CD4-positive, CD25-positive, alpha-beta regulatory T cell (primary cell): ENCODE measurements around the gene B2M. TPM values are rescaled to one million over a fixed set of nuclear protein-coding genes. Genes with fewer than 3 reads are reported as not detected.

Source experiments
- ATAC-seq, 2 donors: fragments of 150-1000 bp; cut with Tn5 transposase; one replicate each; pipeline ENCODE4 v1.10.0; 2021; ENCODE audit warnings: low read depth in 2 of 2, moderate number of reproducible peaks in 2 of 2, moderate library complexity in 1 of 2
- DNase-seq, 3 donors: peaks; one replicate each; pipeline versions ENCODE4 v3.0.0 to v3.0.0-alpha.2; 2012 to 2022; ENCODE audit warnings: mixed read lengths in 1 of 3
- H3K27ac ChIP-seq: one replicate; pipeline ENCODE4 v1.7.0; 2013; ENCODE audit warnings: mild to moderate bottlenecking, low read length; ENCODE audit not compliant: insufficient read depth, poor library complexity, severe bottlenecking
- H3K27me3 ChIP-seq: one replicate; pipeline ENCODE4 v1.7.0; 2013; ENCODE audit warnings: low read length; ENCODE audit not compliant: control insufficient read depth, insufficient read depth
- H3K36me3 ChIP-seq: one replicate; pipeline ENCODE4 v1.7.0; 2013; ENCODE audit warnings: mild to moderate bottlenecking, low read length, moderate library complexity; ENCODE audit not compliant: control insufficient read depth, insufficient read depth
- H3K4me1 ChIP-seq: 2 replicates; pipeline ENCODE4 v1.7.0; 2013; ENCODE audit warnings: mild to moderate bottlenecking, low read length; ENCODE audit not compliant: insufficient read depth, control insufficient read depth, poor library complexity, severe bottlenecking
- H3K4me3 ChIP-seq: one replicate; pipeline ENCODE4 v1.7.0; 2013; ENCODE audit warnings: low read depth, mild to moderate bottlenecking, low read length, moderate library complexity
- H3K9me3 ChIP-seq, 2 experiments: 1 replicate in 1 of 2; 2 replicates in 1 of 2; pipeline ENCODE4 v1.7.0; 2013; ENCODE audit warnings: low read length in 2 of 2, mild to moderate bottlenecking in 1 of 2, moderate library complexity in 1 of 2; ENCODE audit not compliant: control insufficient read depth in 2 of 2
- H3K27ac Mint-ChIP-seq, 3 donors: one replicate each; pipeline ENCODE4 v1.8.0; 2020 to 2022; ENCODE audit warnings: mild to moderate bottlenecking in 3 of 3, mixed read lengths in 3 of 3, moderate library complexity in 2 of 3
- H3K27me3 Mint-ChIP-seq: one replicate; pipeline ENCODE4 v1.8.0; 2022; ENCODE audit warnings: mild to moderate bottlenecking, mixed read lengths
- H3K36me3 Mint-ChIP-seq: one replicate; pipeline ENCODE4 v1.8.0; 2020; ENCODE audit warnings: mixed read lengths
- H3K4me1 Mint-ChIP-seq, 4 donors: one replicate each; pipeline ENCODE4 v1.8.0; 2020 to 2022; ENCODE audit warnings: mixed read lengths in 4 of 4, mild to moderate bottlenecking in 1 of 4
- H3K4me3 Mint-ChIP-seq, 4 donors: one replicate each; pipeline ENCODE4 v1.8.0; 2020 to 2022; ENCODE audit warnings: mild to moderate bottlenecking in 4 of 4, mixed read lengths in 4 of 4, moderate library complexity in 3 of 4
- H3K9me3 Mint-ChIP-seq, 7 donors: one replicate each; pipeline ENCODE4 v1.8.0; 2020 to 2022; ENCODE audit warnings: mixed read lengths in 7 of 7, mild to moderate bottlenecking in 3 of 7, moderate library complexity in 2 of 7
- polyA plus RNA-seq, 4 donors: library from polyadenylated mRNA; unstranded; fragments of 300-500 nt; fragmentation: Illumina TruSeq; gene quantifications; one replicate each; pipeline ENCODE4 v1.2.3, GENCODE V29; 2021
- total RNA-seq: library from RNA; stranded (reverse); gene quantifications from one replicate; pipeline ENCODE4 v1.2.3, GENCODE V29; 2022

B2M gene
- total and polyA plus RNA-seq, 5 donors from 2014 or later = 7,793 to 53,417 (median 41,720) TPM

GRCh38 chr15:44705986-44706385, 5.3 kb upstream of the B2M start:
- Mint-ChIP-seq H3K27me3 (peaks cover 5% of the 10 kb centered on the region), H3K27ac (no peak overlapping the region), H3K9me3 (peaks cover 0 to 17% (median 4%) of the 10 kb centered on the region in 7 donors), H3K36me3 (peaks cover 27% of the 10 kb centered on the region), H3K4me1 (peaks cover 11 to 46% (median 33%) of the 10 kb centered on the region in 4 donors), H3K4me3 (no peak overlapping the region)
- Histone ChIP-seq H3K27ac (no peak overlapping the region), H3K36me3 (no peaks in the 10 kb centered on the region), H3K27me3 (no peaks in the 10 kb centered on the region), H3K4me1 (peaks cover 24% of the 10 kb centered on the region), H3K9me3 (peaks cover 0 to 7% of the 10 kb centered on the region in 2 experiments), H3K4me3 (no peak overlapping the region)
- ATAC-seq (no peak), DNase-seq (no peak)

DNA sequence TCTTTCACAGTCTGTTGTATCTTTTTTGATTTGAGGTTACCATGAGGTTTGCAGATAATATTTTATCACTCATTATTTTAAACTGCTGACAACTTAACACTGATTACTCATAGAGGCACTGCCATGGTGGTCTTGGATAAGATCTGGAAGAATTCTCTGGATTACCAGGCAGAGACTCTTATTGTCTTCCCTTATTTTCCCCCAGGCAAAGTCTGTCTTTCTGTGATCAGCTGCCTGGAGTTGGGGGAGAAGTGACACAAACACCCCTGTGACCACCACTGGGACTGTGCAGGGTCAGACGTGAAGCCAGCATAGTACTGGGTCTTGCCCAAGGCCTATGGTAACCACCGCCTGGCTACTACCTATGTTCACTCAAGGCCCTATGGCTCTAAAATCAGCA, 4.9 kb upstream of the B2M start:
- Mint-ChIP-seq H3K27ac (no peak overlapping the region), H3K9me3 (peaks cover 0 to 15% (median 4%) of the 10 kb centered on the region in 7 donors), H3K27me3 (peaks cover 10% of the 10 kb centered on the region), H3K36me3 (peaks cover 29% of the 10 kb centered on the region), H3K4me1 (peaks cover 9 to 45% (median 34%) of the 10 kb centered on the region in 4 donors), H3K4me3 (no peak overlapping the region)
- no peak for ATAC-seq
- no peak overlapping the region for H3K27ac ChIP-seq
- H3K36me3 ChIP-seq = no peaks in the 10 kb centered on the region
- DNase-seq = no peak
- no peaks in the 10 kb centered on the region for H3K27me3 ChIP-seq
- peaks cover 0 to 7% of the 10 kb centered on the region in 2 experiments for H3K9me3 ChIP-seq
- H3K4me3 ChIP-seq = no peak overlapping the region
- H3K4me1 ChIP-seq = peaks cover 24% of the 10 kb centered on the region

DNA sequence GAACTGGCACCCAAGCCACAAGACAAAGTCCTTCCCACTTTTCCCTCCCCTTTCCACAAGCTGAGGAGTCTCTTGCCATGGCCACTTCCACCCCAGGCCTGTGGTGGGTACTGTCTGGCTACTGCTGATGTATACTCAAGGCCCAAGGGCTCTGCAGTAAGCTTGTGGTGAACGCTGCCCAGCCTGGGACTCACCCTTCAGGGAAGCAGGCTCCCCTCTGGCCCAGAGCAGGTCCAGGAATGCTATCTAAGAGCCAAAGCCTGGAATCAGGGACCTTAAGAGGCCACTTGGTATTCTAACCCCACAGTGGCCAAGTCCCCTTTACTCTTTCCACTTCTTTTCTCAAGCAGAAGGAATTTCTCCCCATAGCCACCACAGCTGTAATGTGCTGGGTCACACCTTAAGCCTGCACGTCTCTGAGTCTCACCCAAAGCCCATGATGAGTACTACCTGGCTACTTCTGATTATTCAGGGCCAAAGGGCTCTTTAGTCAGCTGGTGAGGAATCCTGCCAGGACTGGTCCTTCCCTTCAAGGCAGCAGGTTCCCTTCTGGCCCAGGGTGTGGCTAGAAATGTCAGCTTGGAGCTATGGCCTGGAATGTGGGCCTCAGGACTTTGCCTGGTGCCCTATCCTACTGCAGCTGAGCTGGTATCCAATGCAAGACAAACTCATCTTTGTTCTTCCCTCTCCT, 4.2 kb upstream of the B2M start:
- Histone ChIP-seq H3K27me3 (no peaks in the 10 kb centered on the region), H3K9me3 (peaks cover 0 to 7% of the 10 kb centered on the region in 2 experiments), H3K4me1 (peaks cover 24% of the 10 kb centered on the region), H3K36me3 (peaks cover 3% of the 10 kb centered on the region), H3K4me3 (no peak overlapping the region), H3K27ac (no peak overlapping the region)
- no peak for ATAC-seq
- H3K9me3 Mint-ChIP-seq = peaks cover 0 to 11% (median 4%) of the 10 kb centered on the region in 7 donors
- peaks cover 9 to 42% (median 34%) of the 10 kb centered on the region in 4 donors for H3K4me1 Mint-ChIP-seq
- DNase-seq = no peak
- H3K27ac Mint-ChIP-seq = peak overlapping the region in 1 of 3 donors; percentile 62
- peaks cover 32% of the 10 kb centered on the region for H3K36me3 Mint-ChIP-seq
- peak overlapping the region in 2 of 4 donors; percentile 4 to 6 for H3K4me3 Mint-ChIP-seq
- peaks cover 11% of the 10 kb centered on the region for H3K27me3 Mint-ChIP-seq

DNA sequence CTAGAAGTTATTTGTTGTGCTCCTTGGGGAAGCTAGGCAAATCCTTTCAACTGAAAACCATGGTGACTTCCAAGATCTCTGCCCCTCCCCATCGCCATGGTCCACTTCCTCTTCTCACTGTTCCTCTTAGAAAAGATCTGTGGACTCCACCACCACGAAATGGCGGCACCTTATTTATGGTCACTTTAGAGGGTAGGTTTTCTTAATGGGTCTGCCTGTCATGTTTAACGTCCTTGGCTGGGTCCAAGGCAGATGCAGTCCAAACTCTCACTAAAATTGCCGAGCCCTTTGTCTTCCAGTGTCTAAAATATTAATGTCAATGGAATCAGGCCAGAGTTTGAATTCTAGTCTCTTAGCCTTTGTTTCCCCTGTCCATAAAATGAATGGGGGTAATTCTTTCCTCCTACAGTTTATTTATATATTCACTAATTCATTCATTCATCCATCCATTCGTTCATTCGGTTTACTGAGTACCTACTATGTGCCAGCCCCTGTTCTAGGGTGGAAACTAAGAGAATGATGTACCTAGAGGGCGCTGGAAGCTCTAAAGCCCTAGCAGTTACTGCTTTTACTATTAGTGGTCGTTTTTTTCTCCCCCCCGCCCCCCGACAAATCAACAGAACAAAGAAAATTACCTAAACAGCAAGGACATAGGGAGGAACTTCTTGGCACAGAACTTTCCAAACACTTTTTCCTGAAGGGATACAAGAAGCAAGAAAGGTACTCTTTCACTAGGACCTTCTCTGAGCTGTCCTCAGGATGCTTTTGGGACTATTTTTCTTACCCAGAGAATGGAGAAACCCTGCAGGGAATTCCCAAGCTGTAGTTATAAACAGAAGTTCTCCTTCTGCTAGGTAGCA, 851 bp upstream of the B2M start:
- Mint-ChIP-seq H3K27ac (peak overlapping the region; percentile 99 to 100 (median 100)), H3K9me3 (peaks cover 0 to 11% (median 0%) of the 10 kb centered on the region in 7 donors), H3K4me3 (peak overlapping the region; percentile 98 to 100 (median 99)), H3K36me3 (peaks cover 50% of the 10 kb centered on the region), H3K27me3 (peaks cover 11% of the 10 kb centered on the region), H3K4me1 (peaks cover 7 to 49% (median 38%) of the 10 kb centered on the region in 4 donors)
- DNase-seq (peak in 2 of 3 donors; percentile 55 to 86), ATAC-seq (peak in 1 of 2 donors; percentile 13)
- peak overlapping the region; percentile 100 for H3K4me3 ChIP-seq
- no peaks in the 10 kb centered on the region for H3K27me3 ChIP-seq
- H3K36me3 ChIP-seq = peaks cover 37% of the 10 kb centered on the region
- no peaks in the 10 kb centered on the region for H3K9me3 ChIP-seq
- H3K27ac ChIP-seq = peak overlapping the region; percentile 100
- H3K4me1 ChIP-seq = peaks cover 44% of the 10 kb centered on the region

DNA sequence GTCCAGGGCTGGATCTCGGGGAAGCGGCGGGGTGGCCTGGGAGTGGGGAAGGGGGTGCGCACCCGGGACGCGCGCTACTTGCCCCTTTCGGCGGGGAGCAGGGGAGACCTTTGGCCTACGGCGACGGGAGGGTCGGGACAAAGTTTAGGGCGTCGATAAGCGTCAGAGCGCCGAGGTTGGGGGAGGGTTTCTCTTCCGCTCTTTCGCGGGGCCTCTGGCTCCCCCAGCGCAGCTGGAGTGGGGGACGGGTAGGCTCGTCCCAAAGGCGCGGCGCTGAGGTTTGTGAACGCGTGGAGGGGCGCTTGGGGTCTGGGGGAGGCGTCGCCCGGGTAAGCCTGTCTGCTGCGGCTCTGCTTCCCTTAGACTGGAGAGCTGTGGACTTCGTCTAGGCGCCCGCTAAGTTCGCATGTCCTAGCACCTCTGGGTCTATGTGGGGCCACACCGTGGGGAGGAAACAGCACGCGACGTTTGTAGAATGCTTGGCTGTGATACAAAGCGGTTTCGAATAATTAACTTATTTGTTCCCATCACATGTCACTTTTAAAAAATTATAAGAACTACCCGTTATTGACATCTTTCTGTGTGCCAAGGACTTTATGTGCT, 527 bp downstream of the B2M start:
- Histone ChIP-seq H3K4me3 (peak overlapping the region; percentile 100), H3K27ac (peak overlapping the region; percentile 100), H3K9me3 (no peaks in the 10 kb centered on the region), H3K4me1 (peaks cover 58% of the 10 kb centered on the region), H3K36me3 (peaks cover 51% of the 10 kb centered on the region), H3K27me3 (no peaks in the 10 kb centered on the region)
- peak; percentile 58 to 80 (median 74) for DNase-seq
- H3K27me3 Mint-ChIP-seq = peaks cover 11% of the 10 kb centered on the region
- H3K4me3 Mint-ChIP-seq = peak overlapping the region; percentile 98 to 100 (median 99)
- H3K27ac Mint-ChIP-seq = peak overlapping the region; percentile 99 to 100 (median 100)
- H3K36me3 Mint-ChIP-seq = peaks cover 60% of the 10 kb centered on the region
- ATAC-seq = peak; percentile 10 to 23
- peaks cover 15 to 57% (median 48%) of the 10 kb centered on the region in 4 donors for H3K4me1 Mint-ChIP-seq
- H3K9me3 Mint-ChIP-seq = peaks cover 0 to 11% (median 0%) of the 10 kb centered on the region in 7 donors

GRCh38 chr15:44712346-44713005, 1.2 kb downstream of the B2M start:
- ATAC-seq = peak; percentile 7 to 13
- H3K36me3 ChIP-seq = peaks cover 57% of the 10 kb centered on the region

More at GRCh38 chr15:44712346-44713005, 1.2 kb downstream of the B2M start:
- H3K27ac Mint-ChIP-seq = peak overlapping the region; percentile 99 to 100 (median 100)
- DNase-seq = peak; percentile 57 to 86 (median 79)
- peak overlapping the region; percentile 98 to 100 (median 99) for H3K4me3 Mint-ChIP-seq
- peaks cover 0 to 11% (median 0%) of the 10 kb centered on the region in 7 donors for H3K9me3 Mint-ChIP-seq
- peaks cover 65% of the 10 kb centered on the region for H3K36me3 Mint-ChIP-seq
- H3K4me3 ChIP-seq = peak overlapping the region; percentile 100
- H3K9me3 ChIP-seq = no peaks in the 10 kb centered on the region
- peaks cover 11% of the 10 kb centered on the region for H3K27me3 Mint-ChIP-seq
- H3K4me1 Mint-ChIP-seq = peaks cover 18 to 59% (median 53%) of the 10 kb centered on the region in 4 donors
- H3K27ac ChIP-seq = peak overlapping the region; percentile 100
- no peaks in the 10 kb centered on the region for H3K27me3 ChIP-seq
- peaks cover 63% of the 10 kb centered on the region for H3K4me1 ChIP-seq
